ENCODE measurements around the gene DLG2.

The DLG2 gene

GRCh38 chr11:84091212-84091986, 1535.7 kb downstream of the DLG2 start:
- no peak for DNase-seq (ENCODE audit: low read depth, low spot score)

DNA sequence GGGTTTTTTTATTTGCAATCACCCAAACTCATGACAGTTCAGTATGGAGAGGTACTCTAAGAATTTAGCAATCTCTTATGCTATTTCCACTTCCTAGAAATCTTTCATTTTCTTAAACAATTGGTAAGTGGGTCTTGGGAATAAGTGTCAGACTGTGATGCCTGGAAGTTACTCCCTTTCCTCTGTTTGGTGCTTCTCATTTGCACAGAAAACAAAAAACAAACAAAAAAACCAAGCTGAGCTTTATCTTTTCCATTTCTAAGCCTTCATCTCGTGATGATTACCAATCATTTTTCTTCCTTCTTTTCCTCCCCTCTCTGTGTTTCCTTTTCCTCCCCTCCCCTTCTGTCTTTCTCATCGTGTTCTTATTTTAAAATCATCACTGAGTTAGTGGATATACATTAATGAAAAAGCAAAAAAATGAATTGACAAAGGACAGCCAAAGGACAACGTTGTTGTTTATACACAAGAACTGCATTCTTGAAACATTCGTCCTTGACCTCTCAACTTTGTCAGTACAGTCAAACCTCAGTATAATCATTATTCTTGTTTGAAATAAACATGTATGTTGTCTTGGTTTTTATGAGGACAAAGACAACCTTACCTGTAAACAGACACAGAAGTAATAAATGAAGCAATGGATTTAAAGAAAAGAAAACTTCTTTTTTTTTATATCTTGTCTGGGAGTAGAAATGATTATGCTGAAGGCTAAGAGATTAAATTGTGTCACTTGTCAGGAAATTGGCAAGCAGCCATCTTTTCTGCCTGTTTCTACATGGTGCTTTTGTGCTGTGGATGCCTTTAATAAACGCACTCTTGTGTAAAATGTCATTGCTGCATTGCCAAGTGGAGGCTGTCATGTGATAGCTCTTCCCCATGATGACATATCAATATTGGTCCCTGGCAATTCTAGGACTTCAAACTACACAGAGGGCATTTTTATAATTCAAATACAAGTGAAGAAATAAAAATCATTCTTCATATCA, 1537.8 kb downstream of the DLG2 start:
- no CpG with 5 or more reads among the region's 5 CpGs for WGBS (ENCODE audit: insufficient coverage, insufficient read length)
- no peaks in the 10 kb centered on the region for H3K9me3 ChIP-seq (ENCODE audit: control insufficient read depth, insufficient read depth, low read length)
- DNase-seq (ENCODE audit: low read depth, low spot score), result no peak

More at GRCh38 chr11:84091212-84091986, 1535.7 kb downstream of the DLG2 start:
- Histone ChIP-seq H3K27me3 (ENCODE audit: control insufficient read depth, insufficient read depth, low read length) (no peaks in the 10 kb centered on the region), H3K9me3 (ENCODE audit: control insufficient read depth, insufficient read depth, low read length) (no peaks in the 10 kb centered on the region), H3K36me3 (ENCODE audit: control insufficient read depth, insufficient read depth, low read length) (no peaks in the 10 kb centered on the region), H3K27ac (ENCODE audit: low read length) (no peak overlapping the region), H3K4me1 (ENCODE audit: control insufficient read depth, insufficient read depth, low read length) (no peaks in the 10 kb centered on the region), H3K4me3 (ENCODE audit: low read length) (no peak overlapping the region)
- WGBS (ENCODE audit: insufficient coverage, insufficient read length), result no CpG with 5 or more reads among the region's 7 CpGs

GRCh38 chr11:84071851-84072250, 1555.3 kb downstream of the DLG2 start:
- no peak for DNase-seq (ENCODE audit: low read depth, low spot score)
- no peaks in the 10 kb centered on the region for H3K27me3 ChIP-seq (ENCODE audit: control insufficient read depth, insufficient read depth, low read length)
- H3K9me3 ChIP-seq (ENCODE audit: control insufficient read depth, insufficient read depth, low read length), result no peaks in the 10 kb centered on the region
- no CpG with 5 or more reads among the region's 2 CpGs for WGBS (ENCODE audit: insufficient coverage, insufficient read length)
- no peaks in the 10 kb centered on the region for H3K4me1 ChIP-seq (ENCODE audit: control insufficient read depth, insufficient read depth, low read length)
- no peaks in the 10 kb centered on the region for H3K36me3 ChIP-seq (ENCODE audit: control insufficient read depth, insufficient read depth, low read length)
- H3K4me3 ChIP-seq (ENCODE audit: low read length), result no peak overlapping the region
- no peak overlapping the region for H3K27ac ChIP-seq (ENCODE audit: low read length)

More for the DNA sequence above, 1537.8 kb downstream of the DLG2 start:
- no peaks in the 10 kb centered on the region for H3K27me3 ChIP-seq (ENCODE audit: control insufficient read depth, insufficient read depth, low read length)
- H3K4me1 ChIP-seq (ENCODE audit: control insufficient read depth, insufficient read depth, low read length), result no peaks in the 10 kb centered on the region
- H3K36me3 ChIP-seq (ENCODE audit: control insufficient read depth, insufficient read depth, low read length), result no peaks in the 10 kb centered on the region
- no peak overlapping the region for H3K4me3 ChIP-seq (ENCODE audit: low read length)
- H3K27ac ChIP-seq (ENCODE audit: low read length), result no peak overlapping the region

GRCh38 chr11:84069048-84069447, 1558.1 kb downstream of the DLG2 start:
- WGBS (ENCODE audit: insufficient coverage, insufficient read length), result no CpG with 5 or more reads among the region's 1 CpG
- no peak for DNase-seq (ENCODE audit: low read depth, low spot score)
- no peaks in the 10 kb centered on the region for H3K27me3 ChIP-seq (ENCODE audit: control insufficient read depth, insufficient read depth, low read length)
- H3K9me3 ChIP-seq (ENCODE audit: control insufficient read depth, insufficient read depth, low read length), result no peaks in the 10 kb centered on the region
- H3K36me3 ChIP-seq (ENCODE audit: control insufficient read depth, insufficient read depth, low read length), result no peaks in the 10 kb centered on the region
- H3K4me3 ChIP-seq (ENCODE audit: low read length), result no peak overlapping the region
- H3K27ac ChIP-seq (ENCODE audit: low read length), result no peak overlapping the region
- H3K4me1 ChIP-seq (ENCODE audit: control insufficient read depth, insufficient read depth, low read length), result no peaks in the 10 kb centered on the region

DNA sequence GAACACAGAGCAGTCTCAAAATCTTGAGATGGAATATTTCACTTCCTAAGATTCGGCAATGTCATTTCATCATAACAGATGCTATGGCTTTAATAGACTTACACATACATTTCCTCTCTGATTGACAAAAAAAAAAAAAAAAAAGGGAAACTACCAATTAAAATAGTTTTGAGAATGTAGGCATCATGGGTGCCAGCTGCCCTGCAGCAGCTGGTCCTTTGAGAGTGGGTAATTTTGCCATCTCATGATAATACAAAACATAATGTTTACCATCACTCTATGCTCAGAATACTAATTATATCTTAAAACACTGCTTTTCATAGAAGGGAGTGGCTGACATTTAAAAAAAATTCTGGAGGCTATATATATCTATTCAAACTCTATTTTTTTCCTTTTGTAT, 1565.4 kb downstream of the DLG2 start:
- DNase-seq (ENCODE audit: low read depth, low spot score), result no peak
- Histone ChIP-seq H3K9me3 (ENCODE audit: control insufficient read depth, insufficient read depth, low read length) (no peaks in the 10 kb centered on the region), H3K27me3 (ENCODE audit: control insufficient read depth, insufficient read depth, low read length) (no peaks in the 10 kb centered on the region), H3K36me3 (ENCODE audit: control insufficient read depth, insufficient read depth, low read length) (no peaks in the 10 kb centered on the region), H3K4me1 (ENCODE audit: control insufficient read depth, insufficient read depth, low read length) (no peaks in the 10 kb centered on the region), H3K27ac (ENCODE audit: low read length) (no peak overlapping the region), H3K4me3 (ENCODE audit: low read length) (no peak overlapping the region)
- WGBS (ENCODE audit: insufficient coverage, insufficient read length), result no CpG with 5 or more reads among the region's 1 CpG

- no peaks in the 10 kb centered on the region for H3K4me1 ChIP-seq (ENCODE audit: control insufficient read depth, insufficient read depth, low read length)
- no peaks in the 10 kb centered on the region for H3K9me3 ChIP-seq (ENCODE audit: control insufficient read depth, insufficient read depth, low read length)
- no CpG with 5 or more reads among the region's 6 CpGs for WGBS (ENCODE audit: insufficient coverage, insufficient read length)
- H3K4me3 ChIP-seq (ENCODE audit: low read length), result no peak overlapping the region
- no peaks in the 10 kb centered on the region for H3K27me3 ChIP-seq (ENCODE audit: control insufficient read depth, insufficient read depth, low read length)
- no peak for DNase-seq (ENCODE audit: low read depth, low spot score)
- H3K36me3 ChIP-seq (ENCODE audit: control insufficient read depth, insufficient read depth, low read length), result no peaks in the 10 kb centered on the region
- no peak overlapping the region for H3K27ac ChIP-seq (ENCODE audit: low read length)
Measured at GRCh38 chr11:84056653-84057376, 1570.3 kb downstream of the DLG2 start.

- Histone ChIP-seq H3K4me3 (ENCODE audit: low read length) (no peak overlapping the region), H3K4me1 (ENCODE audit: control insufficient read depth, insufficient read depth, low read length) (no peaks in the 10 kb centered on the region), H3K36me3 (ENCODE audit: control insufficient read depth, insufficient read depth, low read length) (no peaks in the 10 kb centered on the region), H3K27me3 (ENCODE audit: control insufficient read depth, insufficient read depth, low read length) (no peaks in the 10 kb centered on the region), H3K27ac (ENCODE audit: low read length) (no peak overlapping the region), H3K9me3 (ENCODE audit: control insufficient read depth, insufficient read depth, low read length) (no peaks in the 10 kb centered on the region)
- no peak for DNase-seq (ENCODE audit: low read depth, low spot score)
Measured at GRCh38 chr11:84045146-84045545, 1582.0 kb downstream of the DLG2 start.

- no CpG with 5 or more reads among the region's 1 CpG for WGBS (ENCODE audit: insufficient coverage, insufficient read length)
- no peak for DNase-seq (ENCODE audit: low read depth, low spot score)
- Histone ChIP-seq H3K4me1 (ENCODE audit: control insufficient read depth, insufficient read depth, low read length) (no peaks in the 10 kb centered on the region), H3K27ac (ENCODE audit: low read length) (no peak overlapping the region), H3K4me3 (ENCODE audit: low read length) (no peak overlapping the region), H3K27me3 (ENCODE audit: control insufficient read depth, insufficient read depth, low read length) (no peaks in the 10 kb centered on the region), H3K36me3 (ENCODE audit: control insufficient read depth, insufficient read depth, low read length) (no peaks in the 10 kb centered on the region), H3K9me3 (ENCODE audit: control insufficient read depth, insufficient read depth, low read length) (no peaks in the 10 kb centered on the region)
Measured at GRCh38 chr11:84044706-84045105, 1582.4 kb downstream of the DLG2 start.

DNA sequence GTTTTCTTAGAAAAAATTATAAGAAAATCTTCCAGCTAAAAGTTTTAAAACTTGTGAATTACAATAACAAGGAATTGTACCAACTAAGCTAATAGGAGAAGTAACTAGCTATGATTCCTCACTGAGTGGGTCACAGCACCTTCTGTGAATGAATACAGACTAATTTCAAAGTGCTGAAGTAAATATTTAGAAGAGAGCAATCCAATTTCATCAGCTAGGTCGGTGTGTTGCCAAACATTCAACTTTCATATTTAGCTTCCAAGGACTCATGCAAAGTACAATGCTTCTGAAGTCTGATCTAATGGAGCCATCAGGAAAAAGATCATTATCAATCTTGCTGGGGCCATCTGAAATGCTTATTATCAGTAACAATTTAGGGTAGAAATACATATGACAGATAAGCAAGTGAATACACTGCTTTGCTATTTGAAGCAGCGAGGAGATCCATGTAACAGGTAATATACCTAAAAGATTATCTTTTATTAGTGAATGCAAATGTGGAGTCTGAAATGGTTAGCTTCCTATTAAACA, 1590.4 kb downstream of the DLG2 start:
- Histone ChIP-seq H3K4me1 (ENCODE audit: control insufficient read depth, insufficient read depth, low read length) (no peaks in the 10 kb centered on the region), H3K9me3 (ENCODE audit: control insufficient read depth, insufficient read depth, low read length) (no peaks in the 10 kb centered on the region), H3K27me3 (ENCODE audit: control insufficient read depth, insufficient read depth, low read length) (no peaks in the 10 kb centered on the region), H3K4me3 (ENCODE audit: low read length) (no peak overlapping the region), H3K27ac (ENCODE audit: low read length) (no peak overlapping the region), H3K36me3 (ENCODE audit: control insufficient read depth, insufficient read depth, low read length) (no peaks in the 10 kb centered on the region)
- DNase-seq (ENCODE audit: low read depth, low spot score), result no peak
- no CpG with 5 or more reads among the region's 2 CpGs for WGBS (ENCODE audit: insufficient coverage, insufficient read length)

GRCh38 chr11:84035645-84036044, 1591.5 kb downstream of the DLG2 start:
- whole genome bisulfite sequencing (ENCODE audit: insufficient coverage, insufficient read length), result no CpG with 5 or more reads among the region's 2 CpGs
- no peak for DNase-seq (ENCODE audit: low read depth, low spot score)
- Histone ChIP-seq H3K27ac (ENCODE audit: low read length) (no peak overlapping the region), H3K9me3 (ENCODE audit: control insufficient read depth, insufficient read depth, low read length) (no peaks in the 10 kb centered on the region), H3K36me3 (ENCODE audit: control insufficient read depth, insufficient read depth, low read length) (no peaks in the 10 kb centered on the region), H3K4me3 (ENCODE audit: low read length) (no peak overlapping the region), H3K27me3 (ENCODE audit: control insufficient read depth, insufficient read depth, low read length) (no peaks in the 10 kb centered on the region), H3K4me1 (ENCODE audit: control insufficient read depth, insufficient read depth, low read length) (no peaks in the 10 kb centered on the region)

All from iPS DF 6.9 (cell line).